HEK293 (cell line): ENCODE data around the gene HMGN1.

Experiments
- CTCF ChIA-PET: fragments of 350-600 bp; formaldehyde crosslinking; extraction: SDS; loops from one replicate; lab custom pipeline; 2021; ENCODE audit warnings: antibody characterized with exemption; lab: Yijun Ruan, JAX
- POLR2A ChIA-PET: fragments of 300-600 bp; formaldehyde crosslinking; extraction: SDS; loops from one replicate; lab custom pipeline; 2020; ENCODE audit warnings: antibody characterized with exemption, inconsistent platforms; lab: Yijun Ruan, JAX
- H3K27ac ChIP-seq: fragments of 200-500 bp; sonication (Bioruptor generic); 2 replicates; pipeline ENCODE4 v1.5.1; 2014; ENCODE audit warnings: low read depth, low read length, control low read depth, inconsistent platforms; ENCODE audit errors: extremely low read depth
- H3K36me3 ChIP-seq, 2 experiments: fragments of 200-500 bp in 1 of 2; sonication (Bioruptor generic) in 1 of 2; 1 replicate in 1 of 2; 2 replicates in 1 of 2; pipeline ENCODE4 v1.5.1; 2014 to 2017; ENCODE audit warnings: inconsistent platforms in 2 of 2, low read length in 2 of 2; ENCODE audit not compliant: control insufficient read depth in 2 of 2, insufficient read depth in 1 of 2
- H3K4me1 ChIP-seq: fragments of 200-500 bp; sonication (Bioruptor generic); 2 replicates; pipeline ENCODE4 v1.5.1; 2014; ENCODE audit warnings: mild to moderate bottlenecking, low read length, inconsistent platforms; ENCODE audit not compliant: control insufficient read depth, insufficient read depth
- H3K4me3 ChIP-seq: 2 replicates; pipeline ENCODE4 v1.5.1; 2011; ENCODE audit warnings: low read depth, mild to moderate bottlenecking, control low read depth, low read length, moderate library complexity
- H3K9me3 ChIP-seq: fragments of 200-500 bp; sonication (Bioruptor generic); 2 replicates; pipeline ENCODE4 v1.5.1; 2014; ENCODE audit warnings: low read depth, low read length, inconsistent platforms; ENCODE audit not compliant: control insufficient read depth, insufficient read depth
- BCL6B ChIP-seq: fragments of 450-650 bp; formaldehyde crosslinking; IDR thresholded peaks from 2 replicates; pipeline ENCODE4 v1.5.1; 2017; ENCODE audit warnings: missing biosample characterization, missing genetic modification characterization
- HOXD13 ChIP-seq: sonication (generic); formaldehyde crosslinking; IDR thresholded peaks from 2 replicates; pipeline ENCODE4 v1.8.0; 2022; ENCODE audit warnings: missing genetic modification reagents, borderline replicate concordance
- IKZF3 ChIP-seq: fragments of 450-650 bp; IDR thresholded peaks from 2 replicates; pipeline ENCODE4 v1.5.0; 2018; ENCODE audit warnings: missing biosample characterization, mild to moderate bottlenecking, missing genetic modification characterization, moderate library complexity
- KLF16 ChIP-seq: fragments of 450-650 bp; formaldehyde crosslinking; IDR thresholded peaks from 2 replicates; pipeline ENCODE4 v1.5.1; 2017; ENCODE audit warnings: missing biosample characterization, missing genetic modification characterization
- KLF9 ChIP-seq: fragments of 450-650 bp; formaldehyde crosslinking; IDR thresholded peaks from 2 replicates; pipeline ENCODE4 v1.5.1; 2016; ENCODE audit warnings: missing biosample characterization, missing genetic modification characterization, low read depth
- PRDM10 ChIP-seq: fragments of 450-650 bp; formaldehyde crosslinking; IDR thresholded peaks from 2 replicates; pipeline ENCODE4 v1.5.1; 2016; ENCODE audit warnings: missing biosample characterization, missing genetic modification characterization
- ZBTB26 ChIP-seq: fragments of 450-650 bp; formaldehyde crosslinking; optimal IDR thresholded peaks from 2 replicates; pipeline ENCODE3; 2016; ENCODE audit warnings: missing biosample characterization, mild to moderate bottlenecking, missing genetic modification characterization
- ZEB2 ChIP-seq: fragments of 450-650 bp; formaldehyde crosslinking; IDR thresholded peaks from 2 replicates; pipeline ENCODE4 v1.5.1; 2016; ENCODE audit warnings: missing biosample characterization, missing genetic modification characterization
- ZFP41 ChIP-seq: fragments of 450-650 bp; formaldehyde crosslinking; IDR thresholded peaks from 2 replicates; pipeline ENCODE4 v1.5.1; 2016; ENCODE audit warnings: missing biosample characterization, missing genetic modification characterization, borderline replicate concordance
- ZNF10 ChIP-seq: fragments of 450-650 bp; formaldehyde crosslinking; IDR thresholded peaks from 2 replicates; pipeline ENCODE4 v1.5.1; 2017; ENCODE audit warnings: missing biosample characterization, missing genetic modification characterization
- ZNF175 ChIP-seq: fragments of 450-650 bp; formaldehyde crosslinking; IDR thresholded peaks from 2 replicates; pipeline ENCODE4 v1.5.1; 2016; ENCODE audit warnings: missing biosample characterization, missing genetic modification characterization
- ZNF335 ChIP-seq: fragments of 450-650 bp; formaldehyde crosslinking; conservative IDR thresholded peaks from 2 replicates; pipeline ENCODE4 v1.5.1; 2016; ENCODE audit warnings: missing biosample characterization, missing genetic modification characterization
- ZNF37A ChIP-seq: fragments of 450-650 bp; IDR thresholded peaks from 2 replicates; pipeline ENCODE4 v1.5.1; 2018; ENCODE audit warnings: missing biosample characterization, missing genetic modification characterization
- ZNF426 ChIP-seq: fragments of 450-650 bp; formaldehyde crosslinking; IDR thresholded peaks from 2 replicates; pipeline ENCODE4 v1.5.1; 2017; ENCODE audit warnings: missing biosample characterization, missing genetic modification characterization, mild to moderate bottlenecking, inconsistent platforms, moderate library complexity
- ZNF501 ChIP-seq: fragments of 450-650 bp; formaldehyde crosslinking; IDR thresholded peaks from 2 replicates; pipeline ENCODE4 v1.5.1; 2016; ENCODE audit warnings: missing biosample characterization, missing genetic modification characterization
- ZNF585B ChIP-seq: fragments of 450-650 bp; formaldehyde crosslinking; IDR thresholded peaks from 2 replicates; pipeline ENCODE4 v1.5.1; 2016; ENCODE audit warnings: missing biosample characterization, missing genetic modification characterization
- ZNF596 ChIP-seq: fragments of 450-650 bp; IDR thresholded peaks from 2 replicates; pipeline ENCODE4 v1.5.0; 2018; ENCODE audit warnings: missing biosample characterization, mild to moderate bottlenecking, missing genetic modification characterization, moderate library complexity
- ZNF610 ChIP-seq: fragments of 450-650 bp; formaldehyde crosslinking; IDR thresholded peaks from 2 replicates; pipeline ENCODE4 v1.5.1; 2016; ENCODE audit warnings: missing biosample characterization, missing genetic modification characterization, borderline replicate concordance
- ZNF629 ChIP-seq: fragments of 450-650 bp; formaldehyde crosslinking; IDR thresholded peaks from 2 replicates; pipeline ENCODE4 v1.5.1; 2017; ENCODE audit warnings: missing biosample characterization, missing genetic modification characterization
- ZNF639 ChIP-seq: fragments of 450-650 bp; formaldehyde crosslinking; IDR thresholded peaks from 2 replicates; pipeline ENCODE4 v1.5.1; 2016; ENCODE audit warnings: missing biosample characterization, missing genetic modification characterization
- ZNF704 ChIP-seq: fragments of 450-650 bp; formaldehyde crosslinking; IDR thresholded peaks from 2 replicates; pipeline ENCODE4 v1.5.1; 2016; ENCODE audit warnings: missing biosample characterization, missing genetic modification characterization
- ZNF707 ChIP-seq: fragments of 450-650 bp; formaldehyde crosslinking; IDR thresholded peaks from 2 replicates; pipeline ENCODE4 v1.5.1; 2016; ENCODE audit warnings: missing biosample characterization, missing genetic modification characterization

The HMGN1 gene

GRCh38 chr21:39341249-39341923 lies 7.5 kb downstream of the HMGN1 start:
- POLR2A ChIA-PET: interaction anchor here (0.6 to 1.2 kb wide), 5 partner anchors 28 to 158 kb away, joined by 3 to 6 read pairs (median 5); partner anchors contain the start of genes BRWD1 and PSMG1
- Histone ChIP-seq H3K4me1 (no peaks in the 10 kb centered on the region), H3K9me3 (no peaks in the 10 kb centered on the region), H3K4me3 (no peak overlapping the region), H3K27ac (no peak overlapping the region), H3K36me3 (peaks cover 36 to 53% of the 10 kb centered on the region in 2 experiments)
- TF ChIP-seq KLF16 (no peak), ZEB2 (peak; percentile 64; the same call in 1 of the 2 replicates)
- CTCF ChIA-PET: no interaction called here

GRCh38 chr21:39340687-39341086 lies 8.2 kb downstream of the HMGN1 start:
- H3K9me3 ChIP-seq: no peaks in the 10 kb centered on the region
- H3K27ac ChIP-seq: no peak overlapping the region
- ChIA-PET CTCF (no interaction called here), POLR2A (interaction anchor here (0.6 to 3.3 kb wide), 6 partner anchors 8 to 157 kb away, joined by 3 to 21 read pairs (median 6); partner anchors contain the start of genes BRWD1, HMGN1 and PSMG1)
- TF ChIP-seq ZFP41 (tag by site-specific recombination) (no peak), ZNF501 (tag by site-specific recombination) (no peak), IKZF3 (tag by site-specific recombination) (no peak), ZNF704 (tag by site-specific recombination) (no peak), ZNF426 (tag by site-specific recombination) (no peak), PRDM10 (no peak), ZNF175 (tag by site-specific recombination) (no peak), KLF9 (tag by site-specific recombination) (no peak), ZNF629 (tag by site-specific recombination) (no peak), HOXD13 (CRISPR knock-in tag) (no peak), ZNF335 (no peak), ZNF10 (no peak), BCL6B (tag by site-specific recombination) (no peak), ZNF707 (no peak), ZNF639 (tag by site-specific recombination) (no peak), ZNF585B (tag by site-specific recombination) (no peak), ZNF596 (tag by site-specific recombination) (no peak), ZNF610 (no peak), ZBTB26 (tag by site-specific recombination) (no peak), ZNF37A (tag by site-specific recombination) (no peak)
- H3K36me3 ChIP-seq: peaks cover 35 to 46% of the 10 kb centered on the region in 2 experiments
- no peak overlapping the region for H3K4me3 ChIP-seq
- H3K4me1 ChIP-seq: no peaks in the 10 kb centered on the region
